BLaER1 treated with 17β-estradiol and CSF1 and Interleukin-3, amounts not matched to agents 10 nM and 100 nM (cell line): ENCODE results near the gene TAF5L.

Experiments used
- H3K27ac ChIP-seq, 11 experiments: shearing (Covaris generic); formaldehyde crosslinking; 2 replicates each; pipeline ENCODE4 v1.8.1; 2022
- H3K27me3 ChIP-seq, 11 experiments: shearing (Covaris generic); formaldehyde crosslinking; 2 replicates each; pipeline ENCODE4 v1.8.1; 2022
- H3K36me3 ChIP-seq, 11 experiments: shearing (Covaris generic); formaldehyde crosslinking; 2 replicates each; pipeline ENCODE4 v1.8.1; 2022
- H3K4me1 ChIP-seq, 10 experiments: shearing (Covaris generic); formaldehyde crosslinking; 2 replicates each; pipeline ENCODE4 v1.8.1; 2022
- H3K4me2 ChIP-seq, 11 experiments: shearing (Covaris generic); formaldehyde crosslinking; 2 replicates each; pipeline ENCODE4 v1.8.1; 2022
- H3K4me3 ChIP-seq, 10 experiments: shearing (Covaris generic); formaldehyde crosslinking; 2 replicates each; pipeline ENCODE4 v1.8.1; 2022
- H3K9ac ChIP-seq, 11 experiments: shearing (Covaris generic); formaldehyde crosslinking; 2 replicates each; pipeline ENCODE4 v1.8.1; 2022
- H3K9me3 ChIP-seq, 11 experiments: shearing (Covaris generic); formaldehyde crosslinking; replicated peaks in 1 of 11; 2 replicates each; pipeline ENCODE4 v1.8.1; 2022
- H4K20me1 ChIP-seq, 11 experiments: shearing (Covaris generic); formaldehyde crosslinking; 2 replicates each; pipeline ENCODE4 v1.8.1; 2022
- Cebpa-rat ChIP-seq, 11 experiments: shearing (Covaris generic); IDR thresholded peaks; 2 replicates each; pipeline ENCODE4 v1.8.1; 2022

TAF5L gene

DNA sequence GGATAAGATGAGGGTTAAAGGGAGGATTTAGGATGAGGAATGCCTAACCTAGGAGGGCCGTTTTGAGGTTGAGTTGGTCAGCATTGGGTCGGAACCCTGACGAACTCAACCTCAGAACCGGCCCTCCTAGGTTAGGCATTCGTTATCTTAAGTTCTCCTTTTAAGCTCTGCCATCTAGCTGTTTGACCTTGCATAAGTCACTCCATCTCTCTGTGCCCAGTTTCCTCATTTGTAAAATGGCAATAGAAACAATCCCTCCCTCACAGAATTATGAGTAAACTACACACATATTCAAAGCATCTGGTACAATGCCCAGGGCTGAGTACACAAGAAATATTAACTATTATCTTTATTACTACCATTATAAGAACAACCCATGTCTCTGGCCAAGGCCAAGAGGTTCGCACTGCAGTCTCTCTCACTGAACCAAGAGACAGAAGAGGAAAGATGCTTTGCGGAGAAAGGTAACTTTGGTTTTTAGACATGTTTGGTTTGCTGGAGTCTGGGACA is 72.2 kb downstream of the TAF5L start:
- no peak overlapping the region; a peak in 3 of 22 replicates for H3K4me2 ChIP-seq
- H4K20me1 ChIP-seq, result peaks cover 43 to 92% (median 75%) of the 10 kb centered on the region in 11 experiments; a peak in 21 of 22 replicates
- TF ChIP-seq Cebpa-rat (IDR thresholded peaks at IDR 0.05), result no peak

GRCh38 chr1:229552732-229553131 is 73.2 kb downstream of the TAF5L start:
- Histone ChIP-seq H3K9me3 (no peaks in the 10 kb centered on the region), H3K27ac (no peak overlapping the region), H3K4me2 (peak overlapping the region in 2 of 11 experiments; percentile 4 to 35; a peak in 1 of 22 replicates), H3K4me3 (no peak overlapping the region), H3K4me1 (peaks cover 19 to 47% (median 36%) of the 10 kb centered on the region in 10 experiments), H3K9ac (no peak overlapping the region), H3K36me3 (peaks cover 16 to 30% (median 22%) of the 10 kb centered on the region in 11 experiments), H4K20me1 (peaks cover 43 to 89% (median 76%) of the 10 kb centered on the region in 11 experiments; a peak in 21 of 22 replicates), H3K27me3 (no peaks in the 10 kb centered on the region)
- no peak for TF ChIP-seq Cebpa-rat (IDR thresholded peaks at IDR 0.05)

More for the DNA sequence above, 72.2 kb downstream of the TAF5L start:
- no peaks in the 10 kb centered on the region for H3K9me3 ChIP-seq
- H3K9ac ChIP-seq, result no peak overlapping the region
- no peak overlapping the region for H3K27ac ChIP-seq
- peaks cover 19 to 47% (median 36%) of the 10 kb centered on the region in 10 experiments for H3K4me1 ChIP-seq
- H3K4me3 ChIP-seq, result no peak overlapping the region
- no peaks in the 10 kb centered on the region for H3K27me3 ChIP-seq
- H3K36me3 ChIP-seq, result peaks cover 8 to 21% (median 12%) of the 10 kb centered on the region in 11 experiments; a peak in 21 of 22 replicates

GRCh38 chr1:229550812-229551567 is 74.9 kb downstream of the TAF5L start:
- peaks cover 1 to 32% (median 20%) of the 10 kb centered on the region in 10 experiments; a peak in 19 of 20 replicates for H3K4me1 ChIP-seq
- no peaks in the 10 kb centered on the region for H3K9me3 ChIP-seq
- H3K9ac ChIP-seq, result no peak overlapping the region
- H4K20me1 ChIP-seq, result peaks cover 30 to 80% (median 64%) of the 10 kb centered on the region in 11 experiments; a peak in 21 of 22 replicates
- H3K4me3 ChIP-seq, result no peak overlapping the region
- no peaks in the 10 kb centered on the region for H3K27me3 ChIP-seq
- H3K27ac ChIP-seq, result no peak overlapping the region
- H3K4me2 ChIP-seq, result no peak overlapping the region
- no peak for TF ChIP-seq Cebpa-rat (IDR thresholded peaks at IDR 0.05)
- peaks cover 31 to 48% (median 39%) of the 10 kb centered on the region in 11 experiments for H3K36me3 ChIP-seq

GRCh38 chr1:229547542-229547941 is 78.4 kb downstream of the TAF5L start:
- no peak for TF ChIP-seq Cebpa-rat (IDR thresholded peaks at IDR 0.05)
- Histone ChIP-seq H3K36me3 (peaks cover 60 to 78% (median 72%) of the 10 kb centered on the region in 11 experiments), H3K4me1 (peaks cover 0 to 5% (median 2%) of the 10 kb centered on the region in 10 experiments; a peak in 11 of 20 replicates), H3K27me3 (no peaks in the 10 kb centered on the region), H4K20me1 (peaks cover 3 to 47% (median 34%) of the 10 kb centered on the region in 11 experiments; a peak in 19 of 22 replicates), H3K9ac (no peak overlapping the region), H3K4me3 (no peak overlapping the region), H3K4me2 (no peak overlapping the region), H3K9me3 (no peaks in the 10 kb centered on the region), H3K27ac (no peak overlapping the region)

DNA sequence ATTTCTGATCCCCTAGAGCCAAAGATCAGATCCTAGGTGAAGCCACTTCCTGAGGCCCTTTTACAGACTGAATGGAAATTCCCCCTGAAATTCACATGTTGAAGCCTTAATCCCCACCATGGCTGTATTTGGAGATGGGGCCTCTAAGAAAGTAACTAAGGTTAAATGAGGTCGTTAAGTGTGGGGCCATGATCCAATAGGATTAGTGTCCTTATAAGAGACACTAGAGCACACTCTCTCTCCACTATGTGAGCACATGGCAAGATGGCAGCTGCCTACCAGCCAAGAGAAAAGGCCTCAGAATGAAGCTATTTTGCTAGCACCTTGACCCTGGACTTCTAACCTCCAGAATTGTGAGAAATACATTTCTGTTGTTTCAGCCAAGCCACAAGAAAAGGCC is 81.3 kb downstream of the TAF5L start:
- no peak overlapping the region for H3K27ac ChIP-seq
- H3K9me3 ChIP-seq, result no peaks in the 10 kb centered on the region
- peaks cover 89 to 100% (median 97%) of the 10 kb centered on the region in 11 experiments for H3K36me3 ChIP-seq

More for the DNA sequence above, 81.3 kb downstream of the TAF5L start:
- peaks cover 0 to 17% (median 8%) of the 10 kb centered on the region in 11 experiments; a peak in 9 of 22 replicates for H4K20me1 ChIP-seq
- no peak overlapping the region for H3K9ac ChIP-seq
- H3K27me3 ChIP-seq, result no peaks in the 10 kb centered on the region
- TF ChIP-seq Cebpa-rat (IDR thresholded peaks at IDR 0.05), result no peak
- H3K4me3 ChIP-seq, result no peak overlapping the region
- H3K4me2 ChIP-seq, result no peak overlapping the region
- H3K4me1 ChIP-seq, result no peaks in the 10 kb centered on the region
